Loucy (cell line): ENCODE data around the gene CRYBA2.

Experiments
- H2AFZ ChIP-seq: fragments of 200-600 bp; sonication (generic); 2 replicates; pipeline ENCODE4 v1.6.0; 2016; ENCODE audit warnings: antibody characterized with exemption, mild to moderate bottlenecking, low read length, moderate library complexity
- H3F3A ChIP-seq: fragments of 200-600 bp; 2 replicates; pipeline ENCODE4 v1.6.0; 2016; ENCODE audit warnings: antibody characterized with exemption, low read depth, mild to moderate bottlenecking
- H3K27me3 ChIP-seq: fragments of 200-600 bp; sonication (generic); 2 replicates; pipeline ENCODE4 v1.6.1; 2014; ENCODE audit warnings: low read length, mild to moderate bottlenecking; ENCODE audit not compliant: insufficient read depth, poor library complexity, severe bottlenecking
- H3K36me3 ChIP-seq: fragments of 200-600 bp; sonication (generic); 2 replicates; pipeline ENCODE4 v1.6.1; 2016; ENCODE audit warnings: low read length; ENCODE audit not compliant: insufficient read depth
- H3K4me1 ChIP-seq: fragments of 200-600 bp; sonication (generic); 2 replicates; pipeline ENCODE4 v1.5.1; 2014; ENCODE audit warnings: low read length, mild to moderate bottlenecking; ENCODE audit not compliant: insufficient read depth, poor library complexity, severe bottlenecking
- H3K4me2 ChIP-seq: fragments of 200-600 bp; sonication (generic); 2 replicates; pipeline ENCODE4 v1.6.0; 2014; ENCODE audit warnings: antibody characterized with exemption, low read length, low read depth, mild to moderate bottlenecking; ENCODE audit not compliant: poor library complexity, severe bottlenecking
- H3K4me3 ChIP-seq: fragments of 200-600 bp; sonication (generic); 2 replicates; pipeline ENCODE4 v1.5.1; 2014; ENCODE audit warnings: low read length, mild to moderate bottlenecking, mixed read lengths; ENCODE audit not compliant: poor library complexity, severe bottlenecking
- H3K79me2 ChIP-seq: fragments of 200-600 bp; sonication (generic); 2 replicates; pipeline ENCODE4 v1.6.1; 2014; ENCODE audit warnings: low read length; ENCODE audit not compliant: insufficient read depth
- H3K9ac ChIP-seq: fragments of 200-600 bp; sonication (generic); 2 replicates; pipeline ENCODE4 v1.6.0; 2014; ENCODE audit warnings: mild to moderate bottlenecking, low read depth, low read length, moderate library complexity; ENCODE audit not compliant: poor library complexity, severe bottlenecking
- H3K9me2 ChIP-seq: fragments of 200-600 bp; sonication (generic); replicated peaks from 2 replicates; pipeline ENCODE4 v1.6.1; 2016; ENCODE audit warnings: low read depth, low read length, mixed read lengths
- H3K9me3 ChIP-seq: fragments of 200-600 bp; sonication (generic); 2 replicates; pipeline ENCODE4 v1.6.1; 2014; ENCODE audit warnings: mild to moderate bottlenecking, antibody characterized with exemption, low read length, low read depth; ENCODE audit not compliant: insufficient read depth
- H4K20me1 ChIP-seq: fragments of 200-600 bp; sonication (generic); 2 replicates; pipeline ENCODE4 v1.6.0; 2014; ENCODE audit warnings: antibody characterized with exemption, low read length, mild to moderate bottlenecking; ENCODE audit not compliant: insufficient read depth, poor library complexity, severe bottlenecking
- CTCF ChIP-seq: fragments of 200-600 bp; sonication (generic); conservative IDR thresholded peaks from 2 replicates; pipeline ENCODE4 v1.5.1; 2014; ENCODE audit warnings: mild to moderate bottlenecking, antibody characterized with exemption, low read length
- EZH2phosphoT487 ChIP-seq: fragments of 200-600 bp; IDR thresholded peaks from 2 replicates; pipeline ENCODE4 v1.6.1; 2018; ENCODE audit warnings: antibody characterized with exemption, mild to moderate bottlenecking, moderate library complexity, borderline replicate concordance

The CRYBA2 gene

DNA sequence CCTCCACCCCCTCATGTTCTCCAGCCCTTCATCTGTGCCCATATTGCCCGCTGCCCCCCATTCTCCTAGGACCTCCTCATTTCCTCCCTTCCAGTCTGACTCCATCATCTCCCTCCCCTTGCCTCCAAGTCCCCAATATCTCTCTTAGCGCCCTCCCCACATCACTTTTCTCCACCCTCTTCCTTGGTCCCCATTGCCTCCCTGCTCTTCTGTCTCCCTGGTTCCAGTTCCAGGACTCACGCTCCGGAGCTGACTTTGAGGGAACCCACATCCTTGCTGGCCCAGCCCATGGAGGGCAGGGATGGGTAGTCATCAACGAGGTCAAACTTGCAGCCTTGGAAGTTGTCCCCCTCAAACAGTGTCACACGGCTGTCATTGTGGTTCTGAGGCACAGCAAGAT lies 2.6 kb downstream of the CRYBA2 start:
- Histone ChIP-seq H3K9ac (no peak overlapping the region), H3K27me3 (no peaks in the 10 kb centered on the region), H3K4me2 (no peak overlapping the region), H3F3A (no peaks in the 10 kb centered on the region), H3K79me2 (no peaks in the 10 kb centered on the region), H3K36me3 (no peaks in the 10 kb centered on the region), H4K20me1 (no peaks in the 10 kb centered on the region), H3K4me3 (no peak overlapping the region), H2AFZ (no peak overlapping the region), H3K4me1 (no peaks in the 10 kb centered on the region), H3K9me2 (no peaks in the 10 kb centered on the region), H3K9me3 (no peaks in the 10 kb centered on the region)
- TF ChIP-seq EZH2phosphoT487, result no peak
- no peak for TF ChIP-seq CTCF

- Histone ChIP-seq H3K9me2 (no peaks in the 10 kb centered on the region), H3K4me3 (no peak overlapping the region), H3K9me3 (no peaks in the 10 kb centered on the region), H2AFZ (no peak overlapping the region), H4K20me1 (no peaks in the 10 kb centered on the region), H3K27me3 (no peaks in the 10 kb centered on the region), H3K9ac (no peak overlapping the region), H3K4me2 (no peak overlapping the region), H3F3A (no peaks in the 10 kb centered on the region), H3K4me1 (no peaks in the 10 kb centered on the region), H3K36me3 (no peaks in the 10 kb centered on the region), H3K79me2 (no peaks in the 10 kb centered on the region)
- TF ChIP-seq CTCF (no peak), EZH2phosphoT487 (no peak)
Observed at GRCh38 chr2:218990052-218990451, 3.2 kb downstream of the CRYBA2 start.

DNA sequence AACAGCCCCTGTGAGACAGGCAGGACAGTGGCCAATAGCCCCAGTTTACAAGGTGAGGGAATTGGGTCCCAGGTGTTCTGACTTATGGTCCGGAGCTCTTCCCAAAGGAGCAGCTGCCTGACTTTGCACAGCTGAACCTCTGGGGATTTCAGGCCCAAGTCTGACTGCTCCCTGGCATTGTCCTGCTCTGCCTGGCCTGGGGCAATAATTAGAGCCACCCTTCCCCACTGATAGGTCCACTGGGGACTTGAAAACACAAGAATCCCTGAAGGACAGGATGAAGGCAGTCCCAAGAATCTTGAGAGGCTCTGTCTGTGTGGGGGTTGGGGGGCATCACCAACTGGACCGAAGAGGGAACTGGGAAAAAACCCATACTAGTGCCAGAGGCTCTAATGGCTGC lies 4.6 kb downstream of the CRYBA2 start:
- no peaks in the 10 kb centered on the region for H4K20me1 ChIP-seq
- no peak overlapping the region for H3K9ac ChIP-seq
- TF ChIP-seq CTCF, result no peak
- TF ChIP-seq EZH2phosphoT487, result no peak
- H3F3A ChIP-seq, result no peaks in the 10 kb centered on the region
- H3K4me3 ChIP-seq, result no peak overlapping the region
- no peak overlapping the region for H2AFZ ChIP-seq
- H3K4me1 ChIP-seq, result peaks cover 4% of the 10 kb centered on the region
- no peaks in the 10 kb centered on the region for H3K79me2 ChIP-seq
- H3K36me3 ChIP-seq, result no peaks in the 10 kb centered on the region
- H3K9me3 ChIP-seq, result no peaks in the 10 kb centered on the region
- no peaks in the 10 kb centered on the region for H3K9me2 ChIP-seq
- H3K27me3 ChIP-seq, result no peaks in the 10 kb centered on the region
- no peak overlapping the region for H3K4me2 ChIP-seq
